Left lobe of liver (tissue), 2 donors: Measurements from ENCODE around the gene KMT2E. TPM values are rescaled to one million over a fixed set of nuclear protein-coding genes. Genes with fewer than 3 reads are reported as not detected.
A peak's percentile ranks its signal among the peaks of the same experiment; 100 is the strongest.
"Not testable (repeated sequence)": the region's sequence is repeated elsewhere in the genome, so short reads cannot be mapped to it uniquely, and the experiment has no call there.

Experiments
- ATAC-seq: fragments of 200-7000 bp; cut with Tn5 transposase; one replicate; pipeline ENCODE4 v1.9.1; 2020; ENCODE audit warnings: mild to moderate bottlenecking, moderate library complexity
- DNase-seq: peaks from one replicate; pipeline ENCODE4 v3.0.0-alpha.2; 2020; ENCODE audit warnings: low spot score
- total RNA-seq: library from RNA; stranded (reverse); gene quantifications from one replicate; pipeline ENCODE4 v1.2.1, GENCODE V29; 2021
- donor health status: DM: no; HTN: no; CAD: no; lungs with moderate emphysema.
- donor health status: DM: no; HTN: yes; CAD: no.

The KMT2E gene
- total RNA-seq = 22.9 TPM

- peak; percentile 65 for ATAC-seq
- peak; percentile 90 for DNase-seq
These were observed at the start of gene KMT2E for GRCh38 chr7:105013816-105014692. TSS of gene KMT2E (plus strand) at chr7:105014205. CDS start at chr7:105040953, 26,748 bp downstream.

GRCh38 chr7:104964626-104965236 is 49.3 kb upstream of the KMT2E start:
- DNase-seq (no peak), ATAC-seq (no peak)

- DNase-seq = no peak
- ATAC-seq = no peak
These were observed 48.0 kb upstream of the KMT2E start for GRCh38 chr7:104966022-104966421.

GRCh38 chr7:104967088-104967487 is 46.9 kb upstream of the KMT2E start:
- no peak for DNase-seq
- no peak for ATAC-seq

GRCh38 chr7:104967595-104967994 is 46.4 kb upstream of the KMT2E start:
- ATAC-seq (no peak), DNase-seq (no peak)

GRCh38 chr7:104968648-104969047 is 45.4 kb upstream of the KMT2E start:
- DNase-seq = no peak

GRCh38 chr7:104969183-104969582 is 44.8 kb upstream of the KMT2E start:
- DNase-seq (no peak), ATAC-seq (no peak)

More at GRCh38 chr7:104968648-104969047, 45.4 kb upstream of the KMT2E start:
- ATAC-seq = peak; percentile 50

GRCh38 chr7:104971290-104972071 is 42.5 kb upstream of the KMT2E start:
- DNase-seq (no peak), ATAC-seq (peak; percentile 89)

- ATAC-seq = no peak
- no peak for DNase-seq
These were observed 41.5 kb upstream of the KMT2E start for GRCh38 chr7:104972500-104972899.

- ATAC-seq (no peak), DNase-seq (no peak)
These were observed 40.8 kb upstream of the KMT2E start for GRCh38 chr7:104973227-104973626.

- ATAC-seq (no peak), DNase-seq (no peak)
These were observed 40.0 kb upstream of the KMT2E start for GRCh38 chr7:104973909-104974415.

GRCh38 chr7:104975553-104975952 is 38.5 kb upstream of the KMT2E start:
- ATAC-seq, DNase-seq: not testable (repeated sequence)

- ATAC-seq = no peak
These were observed 36.9 kb upstream of the KMT2E start for GRCh38 chr7:104976966-104977636.

GRCh38 chr7:104978460-104978859 is 35.5 kb upstream of the KMT2E start:
- no peak for ATAC-seq

More at GRCh38 chr7:104976966-104977636, 36.9 kb upstream of the KMT2E start:
- no peak for DNase-seq

GRCh38 chr7:104979167-104979841 is 34.7 kb upstream of the KMT2E start:
- ATAC-seq (no peak), DNase-seq (no peak)

More at GRCh38 chr7:104978460-104978859, 35.5 kb upstream of the KMT2E start:
- DNase-seq = no peak

GRCh38 chr7:104980440-104980839 is 33.6 kb upstream of the KMT2E start:
- ATAC-seq = no peak

GRCh38 chr7:104980841-104981671 is 32.9 kb upstream of the KMT2E start:
- DNase-seq (no peak), ATAC-seq (no peak)

More at GRCh38 chr7:104980440-104980839, 33.6 kb upstream of the KMT2E start:
- DNase-seq = no peak

- no peak for DNase-seq
- no peak for ATAC-seq
These were observed 32.4 kb upstream of the KMT2E start for GRCh38 chr7:104981672-104982037.
